AG08395 (cell line): ENCODE measurements around the gene PRIM2.
A peak's percentile ranks its signal among the peaks of the same experiment; 100 is the strongest.
"Not testable (repeated sequence)": the region's sequence is repeated elsewhere in the genome, so short reads cannot be mapped to it uniquely, and the experiment has no call there.

ENCODE experiments used
- DNase-seq: peaks from one replicate; pipeline ENCODE4 v3.0.0; 2012; ENCODE audit warnings: mixed read lengths, low spot score

Gene PRIM2

DNA sequence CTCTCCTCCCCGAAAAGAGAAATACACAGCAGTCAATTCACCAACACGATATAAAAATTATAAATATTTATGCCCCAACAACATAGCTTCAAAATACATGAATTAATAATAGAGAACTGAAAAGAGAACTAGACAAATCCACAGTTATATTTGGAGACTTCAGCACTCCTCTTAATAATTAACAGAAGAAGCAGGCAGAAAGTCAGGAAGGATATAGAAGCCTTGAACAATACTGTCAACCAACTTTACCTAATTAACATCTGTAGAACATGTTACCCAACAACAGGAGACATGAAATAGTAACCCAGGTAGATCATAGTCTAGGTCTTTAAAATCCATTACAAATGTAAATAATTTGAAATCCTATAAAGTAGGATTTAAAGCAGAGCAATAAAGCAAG lies 293.2 kb downstream of the PRIM2 start:
- DNase-seq, result not testable (repeated sequence)

- not testable (repeated sequence) for DNase-seq
Measured at GRCh38 chr6:57618959-57619358, 301.5 kb downstream of the PRIM2 start.

DNA sequence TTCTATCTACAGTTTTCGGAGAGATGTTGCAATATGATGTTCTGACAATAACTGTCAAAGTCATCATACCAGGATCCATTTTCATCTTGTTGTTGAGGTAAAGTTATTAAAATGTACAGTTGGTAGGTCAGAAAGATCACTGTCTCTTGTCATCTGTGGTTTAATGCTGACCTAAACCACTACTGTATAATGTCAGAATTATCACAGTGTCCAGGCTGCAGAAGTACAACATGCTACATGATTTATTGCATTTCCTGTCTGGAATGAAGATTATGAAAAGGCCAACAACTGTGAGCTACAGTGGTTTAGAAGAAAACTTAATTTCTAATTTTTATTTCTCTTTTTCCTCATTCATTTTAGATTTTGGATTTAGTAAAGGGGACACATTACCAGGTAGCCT lies 314.3 kb downstream of the PRIM2 start:
- DNase-seq, result not testable (repeated sequence)

DNA sequence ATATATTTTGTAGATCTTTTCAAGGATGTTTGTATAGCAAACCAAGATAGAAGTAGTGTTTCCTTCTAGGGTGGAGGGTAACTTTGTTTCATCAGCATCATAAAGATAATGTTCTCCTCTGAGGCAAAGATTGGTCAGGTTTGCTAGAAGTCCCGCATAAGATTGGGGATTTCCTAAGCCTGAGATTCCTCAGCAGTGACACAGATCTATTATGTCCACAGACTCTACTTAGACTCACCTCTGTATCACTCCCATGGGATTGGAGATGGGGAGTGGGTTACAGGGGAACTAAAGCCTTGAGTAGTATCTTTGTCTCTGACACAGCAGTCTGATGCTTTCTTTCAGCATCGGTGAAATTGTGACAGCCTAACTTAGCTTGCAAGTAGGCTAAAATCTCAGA lies 341.1 kb downstream of the PRIM2 start:
- not testable (repeated sequence) for DNase-seq

DNA sequence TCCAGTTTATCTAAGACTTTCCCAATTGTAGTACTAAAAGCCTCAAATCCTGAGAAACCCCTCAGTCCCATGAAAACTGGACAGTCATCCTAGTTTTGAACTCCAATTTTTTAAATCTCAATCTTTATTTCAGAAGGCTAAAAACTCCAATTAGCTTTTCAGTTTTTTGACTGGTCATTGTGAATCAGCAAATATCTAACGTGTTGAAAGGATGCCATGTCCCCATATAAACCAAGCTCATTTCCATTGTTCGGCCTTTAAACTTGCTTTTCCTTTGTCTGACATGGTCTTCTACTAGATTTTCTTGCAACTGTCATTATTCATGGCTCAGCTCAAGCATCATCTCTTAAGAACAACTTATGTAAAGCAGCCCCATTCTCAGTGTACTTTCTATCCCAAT lies 342.4 kb downstream of the PRIM2 start:
- not testable (repeated sequence) for DNase-seq

DNA sequence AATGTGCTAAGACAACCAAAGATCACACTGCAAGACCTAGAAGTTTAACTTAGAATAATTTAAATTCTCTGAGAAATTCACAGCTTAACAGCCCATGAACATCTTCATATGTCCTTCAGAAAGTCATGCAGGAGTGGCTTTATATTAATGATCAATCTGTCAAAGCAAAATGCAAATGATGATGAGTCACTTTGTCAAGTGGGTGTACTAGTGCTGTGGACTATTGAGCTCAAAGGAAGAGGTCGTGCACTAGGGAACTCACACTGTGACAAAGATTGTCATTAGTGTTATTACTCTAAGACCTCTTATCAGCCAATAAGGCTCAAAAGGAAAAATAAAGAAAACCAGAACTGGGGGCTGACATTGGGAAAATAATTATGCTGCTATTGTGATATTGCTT lies 343.5 kb downstream of the PRIM2 start:
- not testable (repeated sequence) for DNase-seq

GRCh38 chr6:57668108-57668507 lies 350.7 kb downstream of the PRIM2 start:
- DNase-seq, result not testable (repeated sequence)

DNA sequence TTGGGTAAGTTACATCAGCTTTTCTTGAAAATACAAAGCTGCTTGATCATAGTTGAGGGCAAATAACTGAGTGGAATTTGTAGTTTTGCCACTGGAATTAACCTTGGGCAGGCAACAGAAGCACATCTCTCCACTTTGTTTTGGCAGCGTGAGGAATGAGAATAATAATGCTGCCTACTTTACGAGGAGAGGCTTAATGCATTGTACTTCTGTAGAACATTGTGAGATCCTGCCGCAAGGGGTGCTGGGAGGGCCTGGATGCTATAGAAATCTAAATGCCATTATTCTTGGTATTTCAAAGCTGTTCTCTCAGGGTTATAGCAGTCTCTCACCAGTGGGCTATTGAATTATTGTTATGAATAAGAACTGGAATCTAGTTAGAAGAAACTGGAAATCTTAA lies 353.8 kb downstream of the PRIM2 start:
- not testable (repeated sequence) for DNase-seq

- DNase-seq, result peak; percentile 6
Measured at GRCh38 chr6:57671937-57672627, 354.7 kb downstream of the PRIM2 start.

GRCh38 chr6:57673281-57673680 lies 355.9 kb downstream of the PRIM2 start:
- DNase-seq, result not testable (repeated sequence)

GRCh38 chr6:57675386-57675785 lies 358.0 kb downstream of the PRIM2 start:
- not testable (repeated sequence) for DNase-seq

DNA sequence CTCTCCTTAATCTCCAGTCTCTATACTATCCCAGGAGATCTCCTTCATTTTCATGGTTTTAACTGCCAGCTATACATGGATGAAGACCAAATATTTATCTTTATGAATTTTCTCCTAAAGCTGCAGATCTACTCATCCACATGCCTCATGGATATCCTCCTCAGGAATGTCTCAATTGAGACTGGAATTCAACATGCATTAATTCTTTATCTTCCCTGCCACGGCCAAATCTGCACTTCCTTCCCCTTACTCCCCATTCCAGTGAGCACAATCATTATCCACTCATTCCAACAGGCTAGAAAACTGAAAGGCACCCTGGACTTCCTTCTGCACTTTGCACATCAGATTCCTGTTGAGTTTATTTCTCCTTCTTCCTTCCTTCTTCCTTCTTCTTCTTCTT lies 379.0 kb downstream of the PRIM2 start:
- not testable (repeated sequence) for DNase-seq
